Nephron progenitor cell (in vitro differentiated cells): Measurements from ENCODE around the gene TFRC.

Source experiments
- DNase-seq: peaks from one replicate; pipeline ENCODE4 v3.0.0; 2021
- H3K27ac Mint-ChIP-seq: 2 replicates; pipeline ENCODE4 v1.8.0; 2021; ENCODE audit warnings: mild to moderate bottlenecking, moderate library complexity, mixed read lengths
- H3K27me3 Mint-ChIP-seq: 2 replicates; pipeline ENCODE4 v1.8.0; 2021; ENCODE audit warnings: mild to moderate bottlenecking, low read depth, mixed read lengths; ENCODE audit not compliant: poor library complexity
- H3K36me3 Mint-ChIP-seq: 2 replicates; pipeline ENCODE4 v1.8.0; 2021; ENCODE audit warnings: low read depth, mixed read lengths
- H3K4me1 Mint-ChIP-seq: 2 replicates; pipeline ENCODE4 v1.8.0; 2021; ENCODE audit warnings: mixed read lengths
- H3K4me3 Mint-ChIP-seq: 2 replicates; pipeline ENCODE4 v1.8.0; 2021; ENCODE audit warnings: mild to moderate bottlenecking, moderate library complexity, mixed read lengths
- H3K9me3 Mint-ChIP-seq: 2 replicates; pipeline ENCODE4 v1.8.0; 2021; ENCODE audit warnings: mild to moderate bottlenecking, moderate library complexity, mixed read lengths
- CTCF ChIP-seq: fragments of 200-600 bp; sonication (generic); IDR thresholded peaks from 2 replicates; pipeline ENCODE4 v1.5.0; 2021; ENCODE audit warnings: antibody characterized with exemption

The TFRC gene

GRCh38 chr3:196122021-196122687, 40.3 kb upstream of the TFRC start:
- TF ChIP-seq CTCF = no peak
- Mint-ChIP-seq H3K9me3 (no peaks in the 10 kb centered on the region), H3K27me3 (peaks cover 2% of the 10 kb centered on the region), H3K36me3 (no peaks in the 10 kb centered on the region), H3K4me1 (peaks cover 14% of the 10 kb centered on the region), H3K27ac (no peak overlapping the region), H3K4me3 (no peak overlapping the region)
- DNase-seq = no peak

- Mint-ChIP-seq H3K4me3 (no peak overlapping the region), H3K27me3 (peaks cover 2% of the 10 kb centered on the region), H3K27ac (no peak overlapping the region), H3K9me3 (no peaks in the 10 kb centered on the region), H3K4me1 (peaks cover 10% of the 10 kb centered on the region), H3K36me3 (no peaks in the 10 kb centered on the region)
- no peak for DNase-seq
- no peak for TF ChIP-seq CTCF
These were observed 39.2 kb upstream of the TFRC start for GRCh38 chr3:196121066-196121465.

- H3K27ac Mint-ChIP-seq = no peak overlapping the region
- no peaks in the 10 kb centered on the region for H3K36me3 Mint-ChIP-seq
- peaks cover 2% of the 10 kb centered on the region for H3K27me3 Mint-ChIP-seq
- H3K9me3 Mint-ChIP-seq = no peaks in the 10 kb centered on the region
- H3K4me1 Mint-ChIP-seq = peaks cover 10% of the 10 kb centered on the region
- no peak overlapping the region for H3K4me3 Mint-ChIP-seq
- TF ChIP-seq CTCF = no peak
- DNase-seq = no peak
These were observed 38.5 kb upstream of the TFRC start for GRCh38 chr3:196120291-196120951.

GRCh38 chr3:196117809-196118208, 35.9 kb upstream of the TFRC start:
- DNase-seq = no peak

GRCh38 chr3:196115678-196116083, 33.8 kb upstream of the TFRC start:
- no peak for DNase-seq
- Mint-ChIP-seq H3K4me1 (no peaks in the 10 kb centered on the region), H3K36me3 (no peaks in the 10 kb centered on the region), H3K27ac (no peak overlapping the region), H3K27me3 (no peaks in the 10 kb centered on the region), H3K9me3 (no peaks in the 10 kb centered on the region), H3K4me3 (no peak overlapping the region)
- TF ChIP-seq CTCF = no peak

More at GRCh38 chr3:196117809-196118208, 35.9 kb upstream of the TFRC start:
- H3K9me3 Mint-ChIP-seq = no peaks in the 10 kb centered on the region
- H3K4me3 Mint-ChIP-seq = no peak overlapping the region
- TF ChIP-seq CTCF = no peak
- H3K27ac Mint-ChIP-seq = no peak overlapping the region
- H3K4me1 Mint-ChIP-seq = peaks cover under 1% of the 10 kb centered on the region
- H3K27me3 Mint-ChIP-seq = peaks cover 2% of the 10 kb centered on the region
- no peaks in the 10 kb centered on the region for H3K36me3 Mint-ChIP-seq

GRCh38 chr3:196111939-196112386, 30.1 kb upstream of the TFRC start:
- H3K27me3 Mint-ChIP-seq = peaks cover 6% of the 10 kb centered on the region
- H3K36me3 Mint-ChIP-seq = no peaks in the 10 kb centered on the region
- no peak for TF ChIP-seq CTCF
- H3K9me3 Mint-ChIP-seq = no peaks in the 10 kb centered on the region
- H3K27ac Mint-ChIP-seq = no peak overlapping the region
- H3K4me1 Mint-ChIP-seq = no peaks in the 10 kb centered on the region
- DNase-seq = no peak
- H3K4me3 Mint-ChIP-seq = no peak overlapping the region
